HG03432 (cell line): Measurements from ENCODE around the gene APOBEC3G.

Experiments
- ATAC-seq: cut with Tn5 transposase; IDR thresholded peaks from one replicate; pipeline ENCODE4 v1.9.1; 2021; ENCODE audit warnings: mild to moderate bottlenecking, moderate library complexity; ENCODE audit not compliant: unreplicated experiment

APOBEC3G gene

GRCh38 chr22:39090426-39091064 is 13.5 kb downstream of the APOBEC3G start:
- no peak for ATAC-seq

DNA sequence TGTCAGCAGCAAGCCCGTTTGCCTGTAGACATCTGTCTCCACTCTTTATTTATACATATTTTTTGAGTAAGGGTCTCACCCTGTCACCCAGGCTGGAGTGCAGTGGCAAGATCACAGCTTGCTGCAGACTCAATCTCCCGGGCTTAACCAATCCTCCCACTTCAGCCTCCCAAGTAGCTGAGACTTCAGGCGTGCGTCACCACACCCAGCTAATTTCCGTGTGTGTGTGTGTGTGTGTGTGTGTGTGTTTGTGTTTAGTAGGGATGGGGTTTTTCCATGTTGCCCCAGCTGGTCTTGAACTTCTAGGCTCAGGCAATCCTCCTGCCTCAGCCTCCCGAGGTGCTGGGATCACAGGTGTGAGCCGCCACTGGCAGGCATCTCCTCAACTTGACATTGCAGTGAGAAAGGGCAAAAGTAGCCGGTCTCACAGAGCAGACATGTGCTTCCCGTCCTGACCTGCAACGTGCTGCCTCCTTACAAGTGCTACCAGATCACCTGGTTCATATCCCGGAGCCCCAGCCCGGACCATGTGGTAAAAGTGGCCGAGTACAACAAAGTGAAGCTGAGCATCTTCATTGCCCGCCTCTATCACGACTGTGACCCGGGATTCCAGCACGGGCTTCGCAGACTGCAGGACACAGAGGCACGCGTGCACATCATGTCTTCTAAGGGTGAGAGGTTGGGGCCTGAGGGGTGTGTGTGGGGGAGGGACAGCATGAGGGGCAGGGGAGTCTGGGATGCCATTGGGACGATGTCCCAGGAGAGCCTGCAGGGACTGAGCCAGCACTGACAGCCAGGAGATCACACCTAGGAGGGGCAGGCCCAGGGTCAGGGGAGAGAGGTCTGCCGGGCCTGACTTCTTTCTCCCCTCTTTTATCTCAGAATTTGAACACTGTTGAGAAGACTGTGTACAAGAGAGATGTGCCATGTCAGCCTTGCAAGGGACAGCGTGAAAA is 14.3 kb downstream of the APOBEC3G start:
- ATAC-seq = no peak

- ATAC-seq = no peak
Observed at GRCh38 chr22:39092111-39092862, 15.2 kb downstream of the APOBEC3G start.

- ATAC-seq = no peak
Observed at GRCh38 chr22:39094717-39095389, 17.8 kb downstream of the APOBEC3G start.

DNA sequence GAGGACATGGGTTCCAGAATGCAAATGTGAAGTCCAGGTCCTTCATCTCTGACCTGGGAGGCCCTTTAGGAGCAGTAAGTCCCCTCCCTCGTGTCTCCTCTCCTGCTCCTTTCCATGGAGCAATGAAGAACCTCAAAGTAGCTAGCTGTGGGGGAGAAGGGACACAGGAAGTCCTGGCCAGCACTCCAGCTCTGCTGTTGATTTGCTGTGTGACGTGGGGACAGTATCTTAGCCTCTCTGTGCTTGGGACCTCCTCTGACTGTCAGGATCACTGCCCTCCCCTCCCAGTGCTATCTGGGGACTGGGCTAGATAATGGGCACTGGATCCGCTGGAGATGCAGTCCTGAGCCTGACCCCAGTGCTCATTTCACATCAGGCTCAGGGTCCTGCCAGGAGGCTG is 18.9 kb downstream of the APOBEC3G start:
- ATAC-seq = no peak

DNA sequence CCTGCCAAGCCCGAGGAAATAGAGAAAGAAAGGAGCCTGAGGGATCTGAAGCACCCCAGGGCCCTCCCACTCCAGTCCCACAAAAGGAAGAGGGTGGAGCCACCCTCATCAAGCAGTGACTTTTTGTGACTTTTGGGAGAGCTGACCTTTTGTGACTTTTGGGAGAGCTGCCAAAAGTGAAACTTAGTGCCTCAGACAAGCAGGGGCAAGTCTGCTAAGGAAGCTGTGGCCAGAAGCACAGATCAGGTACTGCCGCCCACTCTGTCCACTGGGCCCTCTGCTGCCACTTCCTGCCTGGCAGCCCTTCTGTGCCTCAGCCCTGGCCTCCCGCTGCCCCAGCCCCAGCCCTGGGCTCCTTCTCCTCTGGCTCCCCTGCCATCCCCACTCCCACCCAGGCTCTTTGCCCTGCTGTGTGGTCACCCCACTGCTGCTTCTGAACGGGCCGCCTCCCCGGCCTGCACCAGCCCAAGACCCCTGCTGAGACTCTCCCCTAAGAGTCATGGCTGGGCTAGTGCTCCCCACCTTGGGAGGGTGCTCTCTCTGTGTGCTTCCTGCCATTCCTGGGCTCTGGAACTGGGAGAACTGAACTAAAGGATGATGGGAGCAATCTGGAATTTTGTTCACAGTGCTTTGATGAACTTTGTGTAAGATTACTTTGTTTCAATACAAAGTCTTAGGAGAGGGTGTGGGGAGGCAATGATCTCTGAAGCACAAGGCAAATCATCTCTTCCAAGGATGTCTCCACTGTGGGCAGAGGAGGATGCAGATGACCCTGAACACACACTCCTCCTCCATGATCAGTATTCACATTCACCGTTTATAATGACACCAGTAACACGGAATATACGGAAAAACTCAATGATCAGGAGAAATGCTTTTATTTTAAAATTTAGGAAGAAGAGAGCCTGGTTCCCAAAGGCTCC is 20.3 kb downstream of the APOBEC3G start, which contains the start of gene APOBEC3H:
TSS of gene APOBEC3H (plus strand) at position 147 of the 923 bp plus-strand sequence. CDS start 3,035 bp downstream, outside the sequence.
- ATAC-seq = no peak

DNA sequence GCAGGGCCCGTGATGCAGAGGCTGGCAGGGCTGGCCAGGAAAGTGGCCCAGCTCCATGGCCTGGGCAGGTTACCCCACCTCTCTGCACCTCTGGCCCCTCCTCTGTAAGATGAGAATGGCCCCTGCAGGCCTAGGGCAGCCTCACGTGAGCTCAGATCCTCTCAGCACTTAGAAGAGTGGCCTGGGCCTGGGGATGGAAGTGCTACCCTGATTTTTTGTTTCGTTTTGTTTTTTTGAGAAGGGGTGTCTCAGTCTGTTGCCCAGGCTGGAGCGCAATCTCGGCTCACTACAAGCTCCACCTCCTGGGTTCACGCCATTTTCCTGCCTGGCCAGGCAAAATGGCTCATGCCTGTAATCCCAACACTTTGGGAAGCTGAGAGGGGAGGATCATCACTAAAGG is 21.0 kb downstream of the APOBEC3G start:
- no peak for ATAC-seq

DNA sequence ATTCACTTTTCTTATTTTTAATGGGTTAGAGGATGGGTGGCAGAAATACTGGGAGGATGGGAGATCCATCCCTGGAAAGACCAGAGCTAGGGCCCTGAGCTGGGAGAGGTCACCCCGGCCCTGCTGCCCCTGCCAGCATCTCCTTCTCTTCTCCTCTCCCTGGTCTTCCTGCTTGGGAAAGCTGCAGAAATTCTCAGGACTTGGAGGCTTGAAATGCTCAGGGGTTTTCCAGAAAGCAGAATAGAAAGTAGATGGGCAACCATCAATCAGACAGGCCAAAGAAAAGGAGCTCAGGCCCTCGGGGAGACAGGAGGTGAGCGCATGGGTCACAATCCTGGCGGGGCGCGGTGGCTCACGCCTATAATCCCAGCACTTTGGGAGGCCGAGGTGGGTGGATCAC is 21.5 kb downstream of the APOBEC3G start:
- no peak for ATAC-seq

- ATAC-seq = no peak
Observed at GRCh38 chr22:39101226-39101625, 24.2 kb downstream of the APOBEC3G start.

- ATAC-seq = no peak
Observed at GRCh38 chr22:39103431-39103830, 26.4 kb downstream of the APOBEC3G start.

- ATAC-seq = no peak
Observed at GRCh38 chr22:39106326-39106725, 29.3 kb downstream of the APOBEC3G start.

- no peak for ATAC-seq
Observed at GRCh38 chr22:39108487-39108886, 31.4 kb downstream of the APOBEC3G start.

GRCh38 chr22:39109361-39109760 is 32.3 kb downstream of the APOBEC3G start:
- no peak for ATAC-seq

- ATAC-seq = no peak
Observed at GRCh38 chr22:39110631-39111561, 33.8 kb downstream of the APOBEC3G start.

- ATAC-seq = no peak
Observed at GRCh38 chr22:39114112-39114511, 37.0 kb downstream of the APOBEC3G start.

DNA sequence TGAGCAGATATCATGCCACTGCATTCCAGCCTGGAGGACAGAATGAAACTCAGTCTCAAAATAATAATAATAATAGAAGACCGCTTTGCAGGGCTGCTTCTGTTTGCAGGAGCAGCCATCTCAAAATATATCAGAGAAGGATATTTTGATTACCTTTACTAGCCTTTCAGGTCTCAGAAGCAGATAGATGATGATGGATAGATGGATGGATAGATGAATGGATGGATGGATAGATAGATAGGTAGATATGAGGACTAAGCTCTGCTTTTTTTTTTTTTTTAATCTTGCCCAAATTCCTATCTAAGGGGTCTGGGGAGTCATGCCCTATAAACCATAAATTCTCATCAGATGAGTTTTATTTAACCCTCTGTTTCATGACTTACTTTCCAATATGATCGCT is 38.5 kb downstream of the APOBEC3G start:
- no peak for ATAC-seq

GRCh38 chr22:39115977-39116621 is 39.0 kb downstream of the APOBEC3G start:
- ATAC-seq = no peak

DNA sequence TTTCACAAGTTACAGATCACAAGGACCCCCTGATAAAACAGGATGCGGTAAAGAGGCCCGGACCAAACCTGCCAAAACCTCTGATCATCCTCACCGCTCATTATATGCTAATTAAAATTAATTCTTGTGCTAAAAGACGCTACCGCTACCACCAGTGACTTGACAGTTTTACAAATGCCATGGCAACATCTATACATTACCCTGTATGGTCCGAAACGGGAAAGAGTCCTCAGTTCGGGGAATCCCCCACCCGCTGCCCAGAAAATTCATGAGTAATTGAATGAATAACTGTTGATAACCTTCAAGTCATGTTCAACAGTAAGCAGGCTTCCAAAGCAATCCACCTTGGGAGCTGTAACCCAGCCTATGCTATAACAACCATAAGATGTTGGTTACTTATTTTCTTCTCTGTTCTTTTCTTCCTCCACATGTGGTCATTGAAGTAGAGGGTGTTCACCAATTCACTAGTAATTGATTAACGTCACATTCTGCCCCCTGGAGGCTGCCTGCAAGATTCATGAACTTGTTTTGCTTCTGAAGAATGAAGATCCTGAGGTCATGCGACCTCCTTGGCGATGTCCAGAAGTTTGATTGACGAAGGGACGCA is 40.6 kb downstream of the APOBEC3G start:
- peak; percentile 47 for ATAC-seq
